GM21447 (cell line): Measurements from ENCODE around the gene PLD6.

Source experiments
- ATAC-seq: cut with Tn5 transposase; IDR thresholded peaks from one replicate; pipeline ENCODE4 v1.9.1; 2021; ENCODE audit not compliant: unreplicated experiment

PLD6 gene

DNA sequence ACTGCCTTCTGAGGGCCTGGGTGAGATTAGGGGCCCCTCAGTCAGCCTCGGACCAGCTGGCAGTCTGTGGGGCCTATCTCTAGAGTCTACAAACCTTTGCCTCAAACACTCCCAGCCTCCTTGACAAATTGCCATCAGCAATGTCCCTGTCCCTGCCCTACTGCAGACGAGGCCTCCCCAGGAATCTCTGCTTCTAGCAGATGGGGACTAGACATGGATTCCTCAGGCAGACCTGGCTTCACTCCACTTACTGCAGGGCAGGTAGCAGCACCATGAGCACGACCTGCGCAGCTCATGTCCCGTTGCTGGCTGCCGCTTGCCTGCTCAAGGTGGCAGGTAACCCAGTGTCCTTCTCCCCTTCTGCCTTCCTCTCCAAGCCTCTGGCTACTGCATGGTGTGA, 49.1 kb downstream of the PLD6 start:
- ATAC-seq: no peak

DNA sequence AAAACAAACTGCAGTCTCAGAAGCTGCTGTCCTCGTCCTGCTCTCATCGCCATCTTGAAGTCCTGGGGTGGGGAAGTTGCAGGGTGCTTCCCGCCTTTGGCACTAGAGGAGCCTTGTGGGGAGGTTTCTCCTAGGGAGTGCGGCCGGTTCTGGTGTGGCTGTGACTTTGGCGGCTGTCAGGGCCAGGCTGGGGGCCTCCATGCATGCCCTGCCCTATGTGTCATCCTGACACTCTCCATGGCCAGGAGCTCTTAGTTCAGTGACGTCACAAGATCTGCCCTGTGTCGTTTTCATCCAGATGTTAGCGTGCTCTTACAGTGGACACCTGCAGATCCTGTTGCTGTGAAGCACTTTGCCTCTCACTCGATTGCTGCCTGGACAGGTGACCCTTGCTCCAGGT, 49.6 kb downstream of the PLD6 start:
- no peak for ATAC-seq

DNA sequence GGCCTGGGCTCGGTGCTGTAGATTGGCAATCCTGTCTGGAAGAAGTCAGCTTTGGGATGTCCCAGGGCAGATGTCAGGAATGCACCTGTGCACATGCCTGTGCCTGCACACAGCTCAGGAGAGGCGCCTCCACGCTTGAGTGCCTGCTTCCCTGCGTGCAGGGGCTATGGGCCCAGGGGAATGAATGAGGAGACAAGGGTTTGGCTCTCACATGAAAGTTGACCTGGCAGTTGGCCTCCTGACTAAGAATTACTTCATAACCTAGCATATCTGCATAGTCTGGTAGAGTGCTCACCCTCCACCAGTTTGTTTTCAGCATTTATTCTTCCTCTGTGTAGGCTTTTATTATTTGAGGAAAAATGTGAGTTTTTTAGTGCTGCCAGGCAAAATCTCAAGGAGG, 50.0 kb downstream of the PLD6 start:
- ATAC-seq: no peak

DNA sequence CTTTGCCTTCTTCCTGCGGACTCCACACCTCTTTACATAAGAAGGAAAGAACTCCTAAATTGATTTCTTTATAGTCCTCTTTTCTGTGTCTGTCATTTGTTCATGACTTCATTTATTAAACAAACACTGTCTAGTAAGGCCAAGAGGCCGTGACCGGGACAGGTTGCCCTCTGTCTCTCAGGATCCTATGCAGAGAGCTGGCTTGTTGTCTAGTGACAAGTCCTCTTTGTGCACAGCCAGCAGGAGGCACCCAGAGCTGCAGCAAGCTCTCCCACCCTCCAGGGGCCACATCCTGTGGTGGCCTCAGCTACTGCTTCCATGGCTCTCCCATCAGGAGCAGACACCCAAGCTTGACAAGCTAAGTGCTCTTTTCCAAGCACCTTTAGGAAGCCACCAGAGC, 50.6 kb downstream of the PLD6 start:
- no peak for ATAC-seq

DNA sequence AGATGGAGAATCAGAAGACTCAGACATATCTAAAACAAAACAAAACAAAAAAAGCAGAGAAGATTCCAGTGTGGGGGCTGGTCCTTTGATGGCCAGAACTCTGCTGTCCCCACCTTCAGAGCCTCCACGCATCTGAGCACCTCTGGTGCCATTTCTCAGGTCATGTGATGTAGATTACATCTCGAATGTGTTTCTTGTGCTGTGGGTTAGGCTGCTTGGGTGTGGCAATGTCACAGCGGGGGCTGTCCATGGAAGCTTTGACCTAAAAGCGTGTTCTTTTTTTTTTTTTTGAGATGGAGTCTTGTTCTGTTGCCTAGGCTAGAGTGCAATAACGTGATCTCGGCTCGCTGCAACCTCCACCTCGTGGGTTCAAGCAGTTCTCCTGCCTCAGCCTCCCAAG, 51.2 kb downstream of the PLD6 start:
- ATAC-seq: no peak

DNA sequence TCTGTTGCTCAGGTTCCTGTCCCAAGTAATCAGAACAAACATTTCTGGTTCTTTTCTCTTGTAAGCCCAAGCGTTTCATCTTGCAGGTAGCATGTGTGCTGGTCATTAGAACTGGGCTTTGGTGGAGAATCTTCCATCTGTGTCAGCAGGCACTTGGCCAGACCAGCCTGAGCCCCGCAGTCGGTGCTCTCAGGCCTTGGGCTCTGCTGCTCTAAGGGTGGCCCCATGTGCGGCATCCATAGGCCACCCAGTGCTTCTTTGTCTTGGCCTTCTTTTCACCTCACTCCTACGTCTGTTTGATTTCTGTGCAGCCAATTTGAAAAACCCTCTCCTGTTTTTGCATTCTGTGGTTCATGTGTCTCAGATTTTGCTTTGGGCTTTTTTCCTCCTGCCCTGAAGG, 51.6 kb downstream of the PLD6 start:
- ATAC-seq: no peak

DNA sequence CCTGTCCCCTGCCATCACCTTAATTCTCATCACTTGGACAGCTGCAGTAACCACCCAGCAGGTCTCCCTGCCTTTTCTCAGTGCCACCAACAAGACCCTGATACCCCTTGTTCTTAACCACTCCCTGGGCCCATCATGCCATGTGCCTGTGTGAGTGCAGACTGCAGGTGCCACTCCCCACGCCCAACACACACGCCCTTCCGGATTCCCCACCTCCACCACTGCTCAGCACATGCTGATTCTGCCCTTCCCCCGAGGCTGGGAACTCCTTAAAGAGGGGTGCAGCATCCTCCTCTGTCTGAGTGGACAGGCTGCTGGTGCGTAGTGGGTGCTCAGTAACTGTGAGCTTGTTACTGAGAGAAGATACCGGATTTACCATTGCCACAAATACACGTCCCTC, 52.4 kb downstream of the PLD6 start:
- no peak for ATAC-seq

DNA sequence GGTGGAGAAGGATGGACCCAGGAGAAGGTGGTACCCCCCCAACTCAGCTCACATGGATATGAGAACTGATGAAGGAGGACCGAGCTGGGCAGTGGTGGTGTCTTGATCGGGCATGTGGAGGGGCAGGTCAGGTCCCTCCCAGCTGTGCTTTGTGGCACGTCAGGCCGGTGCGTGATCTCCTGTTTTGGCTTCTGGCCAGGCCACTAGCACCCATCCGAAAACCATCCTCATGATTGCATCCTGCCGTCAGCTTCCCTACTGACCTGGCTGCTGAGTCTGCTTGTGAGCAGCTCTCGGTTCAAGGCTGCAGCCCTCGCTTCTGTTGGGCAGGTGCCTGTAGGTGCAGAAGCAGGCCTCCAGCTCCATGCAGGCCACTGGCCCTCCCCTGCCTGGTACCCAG, 53.1 kb downstream of the PLD6 start:
- ATAC-seq: no peak

DNA sequence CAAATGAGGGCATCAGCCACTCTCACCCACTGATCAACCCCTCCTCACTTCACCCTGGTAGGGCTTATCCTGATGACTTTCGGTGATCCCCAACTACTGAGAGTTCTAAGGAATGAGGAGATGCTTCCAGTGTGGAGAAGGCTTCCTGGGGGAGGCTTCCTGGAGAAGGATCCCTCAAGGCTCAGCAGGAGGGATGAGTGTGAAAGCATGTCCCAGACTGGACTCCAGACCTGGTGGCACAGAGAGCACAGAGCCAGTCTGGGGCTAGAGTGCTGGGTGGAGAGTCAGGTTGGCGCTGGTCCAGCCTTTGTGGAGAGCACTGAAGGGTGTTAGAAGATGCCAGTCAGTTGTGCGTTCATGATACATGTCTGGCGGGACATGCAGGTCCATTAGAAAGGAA, 53.7 kb downstream of the PLD6 start:
- ATAC-seq: no peak

DNA sequence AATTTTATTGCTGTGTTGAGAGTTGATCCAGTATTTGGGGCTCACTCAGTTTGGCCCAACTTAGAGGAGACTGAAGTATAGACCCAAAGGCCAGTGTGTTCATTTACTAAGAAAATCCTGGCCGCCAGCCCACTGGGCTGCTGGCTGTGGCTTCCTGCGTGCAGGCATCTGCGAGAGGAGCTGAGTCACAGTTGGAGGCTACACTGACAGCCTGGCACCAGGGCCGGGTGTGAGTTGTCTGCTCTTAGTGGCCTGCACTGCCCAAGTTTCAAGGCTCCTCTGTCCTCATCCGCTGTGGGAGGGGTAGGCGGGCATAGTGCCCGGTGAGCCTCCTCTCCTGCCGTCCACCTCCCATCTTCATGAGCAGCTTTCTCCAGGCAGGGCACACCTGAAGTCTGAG, 54.2 kb downstream of the PLD6 start:
- no peak for ATAC-seq

DNA sequence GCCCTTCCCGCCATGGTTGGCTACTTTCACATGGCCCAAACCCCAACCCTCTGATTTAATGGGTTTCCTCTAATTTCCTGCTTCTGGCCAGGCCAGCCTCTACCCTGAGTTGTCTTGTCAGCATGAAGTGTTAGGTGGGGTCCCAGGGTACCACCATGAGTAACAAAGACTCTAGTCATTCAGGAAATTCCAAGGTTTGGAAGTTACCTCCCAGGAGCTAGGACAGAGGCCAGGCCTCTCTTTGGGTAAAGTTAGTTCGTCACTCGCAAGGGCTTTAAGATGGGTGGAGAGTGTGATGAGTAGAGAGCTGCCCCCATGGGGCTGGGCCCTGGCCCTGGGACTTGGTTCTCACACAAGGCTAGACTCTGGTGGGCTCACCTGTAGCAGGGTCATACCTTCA, 54.6 kb downstream of the PLD6 start:
- no peak for ATAC-seq

DNA sequence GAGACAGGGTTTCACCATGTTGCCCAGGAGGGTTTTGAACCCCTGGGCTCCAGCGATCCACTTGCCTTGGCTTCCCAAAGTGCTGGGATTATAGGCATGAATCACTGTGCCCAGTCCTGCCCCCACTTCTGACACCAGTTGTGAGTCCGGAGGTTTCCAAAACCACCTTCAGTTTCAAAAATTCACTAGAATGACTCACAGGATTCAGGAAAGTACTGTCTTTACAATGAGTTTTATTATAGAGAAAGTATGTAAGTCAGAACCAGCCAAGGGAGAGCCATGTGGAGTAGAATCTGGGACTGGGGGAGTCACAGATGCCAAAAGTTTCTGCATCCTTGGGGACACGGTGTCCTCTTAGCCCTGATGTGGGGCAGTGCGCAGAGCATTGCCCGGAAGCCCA, 55.1 kb downstream of the PLD6 start:
- ATAC-seq: no peak
